Measurements from ENCODE around the gene NACAD.

The NACAD gene

DNA sequence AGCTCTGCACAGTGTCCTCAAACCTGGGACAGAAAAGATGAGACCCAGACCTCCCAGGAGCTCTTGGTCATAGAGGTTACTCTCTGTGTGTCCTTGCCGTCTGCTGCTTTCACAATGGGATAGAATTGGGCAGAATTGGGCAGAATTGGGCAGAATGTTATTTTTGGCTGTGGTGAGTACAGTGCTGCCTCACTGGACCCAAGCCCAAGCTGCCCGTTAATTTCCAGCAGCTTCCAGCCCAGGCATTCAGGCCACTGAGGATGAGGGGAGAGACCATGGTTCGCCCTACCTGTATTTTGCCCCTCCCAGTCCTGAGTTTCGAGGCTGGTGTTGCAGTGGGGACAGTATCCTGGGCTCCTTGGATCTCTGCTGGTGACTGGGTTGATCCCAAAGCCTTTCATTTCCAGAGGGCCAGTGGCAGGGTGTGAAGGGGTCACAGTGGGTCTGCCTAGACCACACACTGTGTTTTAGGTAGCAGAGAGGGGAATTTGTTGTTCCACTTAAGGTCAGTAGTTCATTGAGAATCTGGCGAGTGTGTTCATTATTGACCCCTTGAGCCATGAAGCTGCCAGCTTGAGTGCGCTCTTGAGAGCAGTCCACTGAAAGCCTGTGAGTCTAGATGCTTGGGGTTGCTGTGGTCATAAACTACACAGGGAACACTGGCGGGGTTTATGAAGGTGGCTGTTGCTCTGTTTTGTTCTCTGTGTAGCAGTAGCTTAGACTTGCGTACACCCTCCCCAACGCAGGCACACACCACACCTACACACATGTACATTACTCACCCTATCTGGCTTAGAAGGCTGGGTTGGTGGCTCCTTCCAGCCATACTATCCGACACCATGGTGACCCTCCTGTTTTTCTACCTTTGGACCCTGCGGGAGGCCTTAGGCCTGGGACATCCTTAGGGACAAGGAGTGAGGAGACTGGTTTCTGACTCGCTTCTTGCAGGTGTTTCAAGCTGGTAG lies 23.5 kb downstream of the NACAD start:
- Histone ChIP-seq H3K27me3 (ENCODE audit: control insufficient read depth, insufficient read depth, low read length) (no peaks in the 10 kb centered on the region), H3K4me1 (ENCODE audit: control insufficient read depth, insufficient read depth, low read length) (no peaks in the 10 kb centered on the region), H3K36me3 (ENCODE audit: control insufficient read depth, insufficient read depth, low read length) (0 out of 2 replicates have a peak, but pooled peaks cover 3% of the 10 kb centered on the region), H3K9me3 (ENCODE audit: control insufficient read depth, insufficient read depth, low read length) (no peaks in the 10 kb centered on the region), H3K4me3 (ENCODE audit: low read length) (no peak overlapping the region), H3K27ac (ENCODE audit: low read length) (no peak overlapping the region)
- no CpG with 5 or more reads among the region's 12 CpGs for WGBS (ENCODE audit: insufficient coverage, insufficient read length)
- DNase-seq (ENCODE audit: low read depth, low spot score): no peak

DNA sequence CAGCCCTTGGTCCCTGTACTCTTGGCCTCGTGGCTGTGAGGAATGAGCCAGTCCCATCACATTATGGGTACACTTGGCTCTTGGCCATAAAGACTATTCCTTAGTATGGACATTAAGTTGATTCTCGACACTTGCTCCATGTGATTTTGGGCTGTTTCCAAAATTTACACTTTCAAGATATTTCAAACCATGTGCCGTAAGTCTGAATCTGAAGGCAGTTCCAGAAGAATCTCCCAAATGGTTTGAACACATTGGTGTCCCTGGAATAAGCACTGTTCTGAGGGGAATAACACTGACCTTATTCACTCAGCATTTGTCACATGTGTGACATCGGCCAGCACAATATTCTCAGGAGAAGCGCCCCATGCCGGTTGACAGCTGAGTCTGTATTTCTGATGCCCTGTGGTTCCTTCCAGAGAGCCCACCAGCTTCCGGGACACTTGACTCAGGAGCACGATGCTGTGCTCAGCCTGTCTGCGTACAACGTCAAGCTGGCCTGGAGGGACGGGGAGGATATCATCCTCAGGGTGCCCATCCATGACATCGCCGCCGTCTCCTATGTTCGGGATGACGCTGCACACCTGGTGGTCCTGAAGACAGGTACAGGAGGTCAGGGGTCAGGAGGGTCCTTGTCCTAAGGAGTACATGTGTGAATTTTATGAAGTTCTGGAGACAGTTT lies 24.6 kb downstream of the NACAD start:
- WGBS (ENCODE audit: insufficient coverage, insufficient read length): no CpG with 5 or more reads among the region's 16 CpGs
- Histone ChIP-seq H3K27me3 (ENCODE audit: control insufficient read depth, insufficient read depth, low read length) (no peaks in the 10 kb centered on the region), H3K4me3 (ENCODE audit: low read length) (no peak overlapping the region)

GRCh38 chr7:45061806-45062425 lies 26.9 kb downstream of the NACAD start:
- no peak for DNase-seq (ENCODE audit: low read depth, low spot score)
- H3K27me3 ChIP-seq (ENCODE audit: control insufficient read depth, insufficient read depth, low read length): no peaks in the 10 kb centered on the region
- no peaks in the 10 kb centered on the region for H3K9me3 ChIP-seq (ENCODE audit: control insufficient read depth, insufficient read depth, low read length)
- no CpG with 5 or more reads among the region's 1 CpG for WGBS (ENCODE audit: insufficient coverage, insufficient read length)
- no peak overlapping the region for H3K4me3 ChIP-seq (ENCODE audit: low read length)
- no peak overlapping the region for H3K27ac ChIP-seq (ENCODE audit: low read length)
- no peaks in the 10 kb centered on the region for H3K36me3 ChIP-seq (ENCODE audit: control insufficient read depth, insufficient read depth, low read length)
- H3K4me1 ChIP-seq (ENCODE audit: control insufficient read depth, insufficient read depth, low read length): no peaks in the 10 kb centered on the region

More for the DNA sequence above, 24.6 kb downstream of the NACAD start:
- 0 out of 2 replicates have a peak, but pooled peaks cover 3% of the 10 kb centered on the region for H3K36me3 ChIP-seq (ENCODE audit: control insufficient read depth, insufficient read depth, low read length)
- DNase-seq (ENCODE audit: low read depth, low spot score): no peak
- no peaks in the 10 kb centered on the region for H3K9me3 ChIP-seq (ENCODE audit: control insufficient read depth, insufficient read depth, low read length)
- H3K27ac ChIP-seq (ENCODE audit: low read length): no peak overlapping the region
- no peaks in the 10 kb centered on the region for H3K4me1 ChIP-seq (ENCODE audit: control insufficient read depth, insufficient read depth, low read length)

DNA sequence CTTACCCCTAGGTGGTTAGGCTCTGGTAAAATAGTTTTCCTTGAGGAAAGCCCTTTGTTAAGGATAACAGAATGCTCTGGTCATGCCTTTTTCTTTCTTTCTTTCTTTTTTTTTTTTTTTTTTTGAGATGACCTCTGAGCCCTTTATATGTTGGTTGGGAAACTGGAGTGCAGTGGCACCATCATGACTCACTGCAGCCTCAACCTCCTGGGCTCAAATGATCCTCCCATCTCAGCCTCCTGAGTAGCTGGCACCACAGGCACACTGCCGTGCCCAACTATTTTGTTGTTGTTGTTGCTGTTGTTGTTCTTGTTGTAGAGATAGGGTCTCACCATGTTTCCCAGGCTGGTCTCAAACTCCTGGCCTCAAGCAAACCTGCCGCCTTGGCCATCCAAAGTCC lies 27.4 kb downstream of the NACAD start:
- Histone ChIP-seq H3K27me3 (ENCODE audit: control insufficient read depth, insufficient read depth, low read length) (no peaks in the 10 kb centered on the region), H3K9me3 (ENCODE audit: control insufficient read depth, insufficient read depth, low read length) (no peaks in the 10 kb centered on the region), H3K36me3 (ENCODE audit: control insufficient read depth, insufficient read depth, low read length) (no peaks in the 10 kb centered on the region), H3K4me3 (ENCODE audit: low read length) (no peak overlapping the region), H3K4me1 (ENCODE audit: control insufficient read depth, insufficient read depth, low read length) (no peaks in the 10 kb centered on the region), H3K27ac (ENCODE audit: low read length) (no peak overlapping the region)
- no peak for DNase-seq (ENCODE audit: low read depth, low spot score)
- no CpG with 5 or more reads among the region's 2 CpGs for WGBS (ENCODE audit: insufficient coverage, insufficient read length)

GRCh38 chr7:45060295-45060694 lies 28.5 kb downstream of the NACAD start:
- DNase-seq (ENCODE audit: low read depth, low spot score): no peak
- no peaks in the 10 kb centered on the region for H3K9me3 ChIP-seq (ENCODE audit: control insufficient read depth, insufficient read depth, low read length)
- H3K4me3 ChIP-seq (ENCODE audit: low read length): no peak overlapping the region
- no peaks in the 10 kb centered on the region for H3K4me1 ChIP-seq (ENCODE audit: control insufficient read depth, insufficient read depth, low read length)
- no peaks in the 10 kb centered on the region for H3K36me3 ChIP-seq (ENCODE audit: control insufficient read depth, insufficient read depth, low read length)
- H3K27me3 ChIP-seq (ENCODE audit: control insufficient read depth, insufficient read depth, low read length): no peaks in the 10 kb centered on the region
- H3K27ac ChIP-seq (ENCODE audit: low read length): no peak overlapping the region
- no CpG with 5 or more reads among the region's 3 CpGs for WGBS (ENCODE audit: insufficient coverage, insufficient read length)

GRCh38 chr7:45057878-45058277 lies 30.9 kb downstream of the NACAD start:
- no peak for DNase-seq (ENCODE audit: low read depth, low spot score)
- Histone ChIP-seq H3K4me1 (ENCODE audit: control insufficient read depth, insufficient read depth, low read length) (no peaks in the 10 kb centered on the region), H3K27ac (ENCODE audit: low read length) (no peak overlapping the region), H3K27me3 (ENCODE audit: control insufficient read depth, insufficient read depth, low read length) (no peaks in the 10 kb centered on the region), H3K36me3 (ENCODE audit: control insufficient read depth, insufficient read depth, low read length) (no peaks in the 10 kb centered on the region), H3K9me3 (ENCODE audit: control insufficient read depth, insufficient read depth, low read length) (no peaks in the 10 kb centered on the region), H3K4me3 (ENCODE audit: low read length) (no peak overlapping the region)
- no CpG with 5 or more reads among the region's 5 CpGs for WGBS (ENCODE audit: insufficient coverage, insufficient read length)

- Histone ChIP-seq H3K9me3 (ENCODE audit: control insufficient read depth, insufficient read depth, low read length) (no peaks in the 10 kb centered on the region), H3K36me3 (ENCODE audit: control insufficient read depth, insufficient read depth, low read length) (no peaks in the 10 kb centered on the region), H3K27ac (ENCODE audit: low read length) (no peak overlapping the region), H3K4me3 (ENCODE audit: low read length) (no peak overlapping the region), H3K4me1 (ENCODE audit: control insufficient read depth, insufficient read depth, low read length) (no peaks in the 10 kb centered on the region), H3K27me3 (ENCODE audit: control insufficient read depth, insufficient read depth, low read length) (no peaks in the 10 kb centered on the region)
- no peak for DNase-seq (ENCODE audit: low read depth, low spot score)
- no CpG with 5 or more reads among the region's 5 CpGs for WGBS (ENCODE audit: insufficient coverage, insufficient read length)
Observed at GRCh38 chr7:45055594-45056219, 33.1 kb downstream of the NACAD start.

DNA sequence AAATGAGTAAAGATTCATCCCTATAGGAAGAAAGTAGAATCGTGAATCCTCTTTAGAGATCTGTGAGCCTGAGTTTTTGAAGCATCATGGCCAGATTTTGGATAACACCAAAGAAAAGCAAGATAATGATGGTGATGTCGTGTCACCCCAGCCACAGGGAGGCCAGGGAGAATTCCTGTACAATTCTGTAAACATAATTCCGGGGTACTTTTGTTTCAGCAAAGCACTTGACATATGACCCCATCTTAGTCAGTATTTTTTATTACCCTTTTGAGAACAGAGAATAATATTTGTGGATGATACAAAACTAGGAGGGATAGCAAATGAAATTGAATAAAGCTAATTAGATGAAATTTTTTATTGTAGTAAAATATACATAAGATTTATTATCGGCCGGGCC lies 33.8 kb downstream of the NACAD start:
- Histone ChIP-seq H3K4me3 (ENCODE audit: low read length) (no peak overlapping the region), H3K27me3 (ENCODE audit: control insufficient read depth, insufficient read depth, low read length) (no peaks in the 10 kb centered on the region), H3K36me3 (ENCODE audit: control insufficient read depth, insufficient read depth, low read length) (no peaks in the 10 kb centered on the region), H3K4me1 (ENCODE audit: control insufficient read depth, insufficient read depth, low read length) (no peaks in the 10 kb centered on the region), H3K27ac (ENCODE audit: low read length) (no peak overlapping the region), H3K9me3 (ENCODE audit: control insufficient read depth, insufficient read depth, low read length) (no peaks in the 10 kb centered on the region)
- no peak for DNase-seq (ENCODE audit: low read depth, low spot score)
- no CpG with 5 or more reads among the region's 5 CpGs for WGBS (ENCODE audit: insufficient coverage, insufficient read length)

DNA sequence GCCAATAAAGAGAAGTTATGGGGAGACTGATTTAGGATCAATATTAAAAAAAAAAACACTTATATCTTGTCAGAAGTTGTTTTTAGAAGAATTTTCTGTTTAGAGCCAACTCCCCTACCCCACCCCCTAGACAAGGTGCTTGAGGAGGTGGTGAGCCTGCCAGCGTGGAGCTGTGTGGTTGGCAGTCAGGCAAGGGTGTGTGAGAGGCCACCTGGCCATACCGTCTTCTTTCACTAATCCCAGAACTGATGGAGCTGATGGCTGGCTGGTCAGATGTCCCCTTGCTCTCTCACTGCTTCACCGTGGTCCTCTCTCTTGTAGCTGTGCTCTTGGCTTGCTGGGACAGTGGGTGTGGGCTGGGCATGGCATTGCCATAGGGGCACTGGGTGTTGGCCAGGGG lies 34.3 kb downstream of the NACAD start:
- H3K36me3 ChIP-seq (ENCODE audit: control insufficient read depth, insufficient read depth, low read length): no peaks in the 10 kb centered on the region
- no peak overlapping the region for H3K27ac ChIP-seq (ENCODE audit: low read length)
- DNase-seq (ENCODE audit: low read depth, low spot score): no peak
- no peak overlapping the region for H3K4me3 ChIP-seq (ENCODE audit: low read length)
- H3K27me3 ChIP-seq (ENCODE audit: control insufficient read depth, insufficient read depth, low read length): no peaks in the 10 kb centered on the region
- H3K9me3 ChIP-seq (ENCODE audit: control insufficient read depth, insufficient read depth, low read length): no peaks in the 10 kb centered on the region
- no CpG with 5 or more reads among the region's 3 CpGs for WGBS (ENCODE audit: insufficient coverage, insufficient read length)
- H3K4me1 ChIP-seq (ENCODE audit: control insufficient read depth, insufficient read depth, low read length): no peaks in the 10 kb centered on the region

- WGBS (ENCODE audit: insufficient coverage, insufficient read length): no CpG with 5 or more reads among the region's 5 CpGs
- no peaks in the 10 kb centered on the region for H3K4me1 ChIP-seq (ENCODE audit: control insufficient read depth, insufficient read depth, low read length)
- no peak for DNase-seq (ENCODE audit: low read depth, low spot score)
- H3K27me3 ChIP-seq (ENCODE audit: control insufficient read depth, insufficient read depth, low read length): no peaks in the 10 kb centered on the region
- H3K27ac ChIP-seq (ENCODE audit: low read length): no peak overlapping the region
- H3K36me3 ChIP-seq (ENCODE audit: control insufficient read depth, insufficient read depth, low read length): no peaks in the 10 kb centered on the region
- H3K4me3 ChIP-seq (ENCODE audit: low read length): no peak overlapping the region
- no peaks in the 10 kb centered on the region for H3K9me3 ChIP-seq (ENCODE audit: control insufficient read depth, insufficient read depth, low read length)
Observed at GRCh38 chr7:45053941-45054340, 34.8 kb downstream of the NACAD start.
